OCI-LY7 (cell line): ENCODE measurements around the gene ELL. TPM values are rescaled to one million over a fixed set of nuclear protein-coding genes. Genes with fewer than 3 reads are reported as not detected.

Source experiments
- BruUV-seq: library from RNA; stranded (reverse); fragments of 400-500 nt; replicated peaks from 2 replicates; lab custom pipeline; 2021; lab: Mats Ljungman, UMichigan
- CTCF ChIA-PET: fragments of 300-600 bp; sonication (Branson Sonifier 250); formaldehyde crosslinking; loops from one replicate; lab custom pipeline; 2022; ENCODE audit warnings: antibody characterized with exemption; ENCODE audit not compliant: unreplicated experiment; lab: Charles Lee
- POLR2A ChIA-PET: fragments of 300-600 bp; sonication (Branson Sonifier 250); formaldehyde crosslinking; loops from one replicate; lab custom pipeline; 2022; ENCODE audit warnings: antibody characterized with exemption; lab: Charles Lee
- DNase-seq: peaks from one replicate; pipeline ENCODE4 v3.0.0-alpha.2; 2015; ENCODE audit warnings: low spot score
- H2AFZ ChIP-seq: fragments of 200-600 bp; sonication (generic), shearing (Covaris generic); 2 replicates; pipeline ENCODE4 v1.6.1; 2014; ENCODE audit warnings: mild to moderate bottlenecking, antibody characterized with exemption, low read length, moderate library complexity
- H3K27ac ChIP-seq: fragments of 200-600 bp; sonication (generic); 2 replicates; pipeline ENCODE4 v1.5.1; 2014; ENCODE audit warnings: mixed run types, low read depth, mild to moderate bottlenecking, moderate library complexity, low read length, inconsistent platforms; ENCODE audit not compliant: poor library complexity, severe bottlenecking
- H3K36me3 ChIP-seq: fragments of 200-600 bp; sonication (generic); 2 replicates; pipeline ENCODE4 v1.6.1; 2014; ENCODE audit warnings: mild to moderate bottlenecking, antibody characterized with exemption, low read length, moderate library complexity, mixed read lengths; ENCODE audit not compliant: insufficient read depth
- H3K4me1 ChIP-seq: fragments of 200-600 bp; sonication (generic); 2 replicates; pipeline ENCODE4 v1.5.1; 2014; ENCODE audit warnings: mild to moderate bottlenecking, low read length; ENCODE audit not compliant: insufficient read depth, poor library complexity, severe bottlenecking
- H3K4me2 ChIP-seq: fragments of 200-600 bp; sonication (generic); 2 replicates; pipeline ENCODE4 v1.6.1; 2014; ENCODE audit warnings: mild to moderate bottlenecking, low read length
- H3K4me3 ChIP-seq: fragments of 200-600 bp; sonication (generic); 2 replicates; pipeline ENCODE4 v1.5.1; 2014; ENCODE audit warnings: mild to moderate bottlenecking, low read depth, low read length; ENCODE audit not compliant: poor library complexity, severe bottlenecking
- H3K79me2 ChIP-seq: fragments of 200-600 bp; sonication (generic); 2 replicates; pipeline ENCODE4 v1.6.1; 2016; ENCODE audit warnings: low read depth, mild to moderate bottlenecking, low read length, moderate library complexity, mixed read lengths; ENCODE audit not compliant: insufficient read depth
- H3K9me2 ChIP-seq: fragments of 200-600 bp; sonication (generic); 2 replicates; pipeline ENCODE4 v1.6.1; 2016; ENCODE audit warnings: mild to moderate bottlenecking, low read length, mixed read lengths; ENCODE audit not compliant: insufficient read depth
- H3K9me3 ChIP-seq: fragments of 200-600 bp; sonication (generic); 2 replicates; pipeline ENCODE4 v1.6.1; 2014; ENCODE audit warnings: mild to moderate bottlenecking, mixed run types, low read length, mixed read lengths
- H4K20me1 ChIP-seq: fragments of 200-600 bp; sonication (generic); 2 replicates; pipeline ENCODE4 v1.6.1; 2014; ENCODE audit warnings: mild to moderate bottlenecking, antibody characterized with exemption, low read length, moderate library complexity, mixed read lengths; ENCODE audit not compliant: insufficient read depth
- CTCF ChIP-seq: fragments of 200-600 bp; sonication (generic); conservative IDR thresholded peaks from 2 replicates; pipeline ENCODE4 v1.5.1; 2014; ENCODE audit warnings: mild to moderate bottlenecking, antibody characterized with exemption, low read length, moderate library complexity, mixed read lengths
- EZH2phosphoT487 ChIP-seq: fragments of 200-600 bp; sonication (generic); IDR thresholded peaks from 2 replicates; pipeline ENCODE4 v1.6.1; 2018; ENCODE audit warnings: low read depth, borderline replicate concordance, mild to moderate bottlenecking, mixed run types, antibody characterized with exemption, low read length, moderate library complexity, mixed read lengths
- intact Hi-C: fragments of 100-400 bp; cut with micrococcal nuclease; formaldehyde crosslinking; loops from one replicate; pipeline ENCODE4 v1.10.0; 2022; ENCODE audit not compliant: unreplicated experiment
- total RNA-seq, 2 experiments: library from RNA; depleted of rRNA in 1 of 2; stranded (reverse); fragments of >200 nt in 1 of 2; shearing (Covaris generic) in 1 of 2; gene quantifications; 2 replicates each; pipeline ENCODE4 v1.2.3, GENCODE V29; 2014 to 2022

The ELL gene
- total RNA-seq, 2 experiments from 2014 or later = 14.4 to 24.6 TPM

DNA sequence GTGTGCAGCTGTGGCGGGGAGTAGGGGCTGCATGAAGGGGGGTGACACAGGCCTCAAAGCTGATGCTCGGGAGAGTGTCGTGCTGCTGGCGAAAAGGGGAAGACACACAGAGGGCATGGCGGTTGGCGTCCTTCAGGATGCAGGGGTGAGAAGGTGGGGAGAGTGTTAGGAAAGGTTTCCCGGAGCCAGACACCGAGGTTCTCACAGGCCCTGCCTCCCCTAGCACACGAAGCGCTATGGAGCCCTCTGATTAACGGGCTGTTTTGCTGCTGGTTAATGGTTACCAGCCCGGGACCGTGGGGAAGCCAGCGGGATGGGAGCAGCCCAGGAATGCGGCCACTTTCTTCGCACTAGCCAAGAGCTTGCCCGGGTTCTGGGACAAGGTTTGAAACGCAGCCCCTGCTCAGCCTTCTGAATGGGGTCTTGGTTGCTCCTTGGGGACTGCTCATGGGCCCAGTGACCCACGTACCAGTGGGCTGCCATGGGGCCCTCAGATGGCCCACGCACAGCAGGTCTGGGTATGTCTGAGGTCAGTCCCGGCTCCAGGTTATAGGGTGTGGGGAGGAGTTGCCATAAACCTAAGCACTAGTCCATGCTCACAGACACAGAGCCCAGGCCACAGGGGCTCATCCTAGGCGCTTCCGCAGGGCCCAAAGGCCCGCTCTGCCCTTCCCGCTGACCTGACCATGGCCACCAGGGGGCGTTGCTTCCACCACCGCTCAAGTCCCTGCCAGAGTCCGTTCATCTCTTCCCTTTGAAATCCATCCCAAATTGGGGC is 52.6 kb downstream of the ELL start:
- H3K4me1 ChIP-seq = no peaks in the 10 kb centered on the region
- H3K9me3 ChIP-seq = no peaks in the 10 kb centered on the region
- no peak overlapping the region for H2AFZ ChIP-seq
- intact Hi-C loops = no loop called here
- no peaks in the 10 kb centered on the region for H3K9me2 ChIP-seq
- no peaks in the 10 kb centered on the region for H4K20me1 ChIP-seq
- BruUV-seq = no TSS peak
- no peaks in the 10 kb centered on the region for H3K79me2 ChIP-seq
- DNase-seq = peak; percentile 45
- H3K27ac ChIP-seq = no peak overlapping the region
- TF ChIP-seq CTCF (peak; percentile 81), EZH2phosphoT487 (no peak)
- H3K4me3 ChIP-seq = no peak overlapping the region
- ChIA-PET POLR2A (no interaction called here), CTCF (interaction anchor here (0.6 kb wide), 1 partner anchor 32 kb away, joined by 7 read pairs; no protein-coding TSS in a partner anchor)
- H3K4me2 ChIP-seq = no peak overlapping the region
- peaks cover 14% of the 10 kb centered on the region; the same call in 1 of the 2 replicates for H3K36me3 ChIP-seq

DNA sequence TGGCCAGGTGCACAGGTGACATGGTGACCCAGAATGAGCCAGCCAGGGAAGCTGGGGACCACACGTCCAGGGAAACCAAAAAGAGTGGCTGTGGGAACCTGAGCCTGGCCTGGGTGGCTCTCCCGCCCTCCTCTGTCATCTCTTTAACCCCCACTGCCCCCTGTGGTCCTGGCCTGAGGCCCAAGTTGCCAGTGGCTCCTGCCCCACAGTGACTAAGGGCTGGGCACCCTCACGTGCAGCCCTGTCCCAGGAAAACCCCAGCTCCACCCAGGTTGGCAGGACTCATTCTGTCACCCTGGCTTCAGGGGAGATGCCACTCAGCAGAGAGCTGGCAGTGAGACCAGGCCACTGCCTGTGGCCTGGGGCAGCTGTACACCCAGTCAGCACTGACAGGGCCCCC is 53.4 kb downstream of the ELL start:
- Histone ChIP-seq H3K36me3 (peaks cover 18% of the 10 kb centered on the region; the same call in 1 of the 2 replicates), H3K4me3 (no peak overlapping the region), H3K9me2 (no peaks in the 10 kb centered on the region), H3K79me2 (no peaks in the 10 kb centered on the region), H4K20me1 (no peaks in the 10 kb centered on the region), H3K27ac (no peak overlapping the region), H3K4me2 (no peak overlapping the region), H3K9me3 (no peaks in the 10 kb centered on the region), H2AFZ (no peak overlapping the region), H3K4me1 (no peaks in the 10 kb centered on the region)
- no TSS peak for BruUV-seq
- no peak for DNase-seq
- intact Hi-C loops = no loop called here
- TF ChIP-seq EZH2phosphoT487 (no peak), CTCF (no peak)
- CTCF ChIA-PET = no interaction called here
- POLR2A ChIA-PET = no interaction called here

GRCh38 chr19:18467978-18468377 is 53.9 kb downstream of the ELL start:
- H2AFZ ChIP-seq = no peak overlapping the region
- no peak overlapping the region for H3K4me2 ChIP-seq
- TF ChIP-seq EZH2phosphoT487 (no peak), CTCF (no peak)
- no peak overlapping the region for H3K4me3 ChIP-seq
- intact Hi-C loops = no loop called here
- ChIA-PET POLR2A (no interaction called here), CTCF (no interaction called here)
- H4K20me1 ChIP-seq = no peaks in the 10 kb centered on the region
- no peaks in the 10 kb centered on the region for H3K4me1 ChIP-seq
- no peak for DNase-seq
- no peaks in the 10 kb centered on the region for H3K9me2 ChIP-seq
- H3K36me3 ChIP-seq = peaks cover 18% of the 10 kb centered on the region; the same call in 1 of the 2 replicates
- no peaks in the 10 kb centered on the region for H3K79me2 ChIP-seq
- H3K27ac ChIP-seq = no peak overlapping the region
- no TSS peak for BruUV-seq
- H3K9me3 ChIP-seq = no peaks in the 10 kb centered on the region
